Fibroblast of skin of back (primary cell): ENCODE results near the gene DCHS2.

Experiments used
- DNase-seq: peaks from one replicate; pipeline ENCODE4 v3.0.0-alpha.2; 2013

The DCHS2 gene

GRCh38 chr4:154192585-154192984 lies 299.0 kb downstream of the DCHS2 start:
- no peak for DNase-seq

- DNase-seq = peak; percentile 66
Observed at GRCh38 chr4:154189346-154189745, 302.3 kb downstream of the DCHS2 start.

- DNase-seq = no peak
Observed at GRCh38 chr4:154186888-154187287, 304.7 kb downstream of the DCHS2 start.

GRCh38 chr4:154186035-154186434 lies 305.6 kb downstream of the DCHS2 start:
- DNase-seq = no peak

- no peak for DNase-seq
Observed at GRCh38 chr4:154184238-154184637, 307.4 kb downstream of the DCHS2 start.

GRCh38 chr4:154183264-154183663 lies 308.3 kb downstream of the DCHS2 start:
- DNase-seq = no peak
